NT2/D1 (cell line): ENCODE data around the gene NDOR1.

Experiments used
- SUZ12 ChIP-seq: IDR thresholded peaks from 2 replicates; pipeline ENCODE4 v1.6.1; 2011; ENCODE audit not compliant: insufficient read length, insufficient read depth; ENCODE audit errors: extremely low read depth
- YY1 ChIP-seq: IDR thresholded peaks from 2 replicates; pipeline ENCODE4 v1.6.1; 2011; ENCODE audit not compliant: insufficient read length, insufficient read depth

DNA sequence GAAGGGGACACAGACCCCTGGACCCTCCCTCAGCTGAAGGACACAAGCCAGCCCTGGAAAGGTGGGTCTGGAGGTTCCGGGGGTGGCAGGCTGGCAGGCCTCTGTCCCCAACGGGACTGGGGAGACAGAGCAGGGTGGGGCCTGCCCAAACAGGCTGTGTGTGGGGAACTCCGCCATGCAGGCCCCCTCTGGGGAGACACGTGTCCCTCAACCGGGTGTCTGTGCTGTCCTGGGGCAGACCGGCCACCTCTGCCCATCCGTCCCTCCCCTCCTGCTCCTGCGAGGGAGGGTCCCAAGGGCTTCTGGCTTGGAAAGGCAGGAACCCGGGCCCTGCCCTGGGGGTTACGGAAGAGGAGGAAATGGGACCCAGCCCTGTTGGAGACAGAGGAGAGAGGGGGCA lies 26.6 kb downstream of the NDOR1 start:
- no peak for TF ChIP-seq SUZ12
- TF ChIP-seq YY1: no peak
